Panc1 (cell line): ENCODE results near the gene INPPL1.

Experiments used
- POLR2AphosphoS5 ChIP-seq: IDR thresholded peaks from 2 replicates; pipeline ENCODE4 v1.6.1; 2012; ENCODE audit warnings: mild to moderate bottlenecking, low read depth, low read length, moderate library complexity
- SIN3A ChIP-seq: IDR thresholded peaks from 2 replicates; pipeline ENCODE4 v1.6.1; 2012; ENCODE audit warnings: low read depth, mild to moderate bottlenecking, low read length, moderate library complexity, borderline replicate concordance; ENCODE audit not compliant: insufficient read depth
- TF ChIP-seq, protein P1 (sequence below): fragments of 450-650 bp; IDR thresholded peaks from 2 replicates; pipeline ENCODE4 v1.5.1; 2017; ENCODE audit warnings: mild to moderate bottlenecking
- TF ChIP-seq, protein P2 (sequence below), 2 experiments: IDR thresholded peaks; 2 replicates each; pipeline ENCODE4 v1.6.1; 2011 to 2012; ENCODE audit warnings: low read depth in 2 of 2, control low read depth in 1 of 2, low read length in 1 of 2, mild to moderate bottlenecking in 1 of 2, moderate library complexity in 1 of 2; ENCODE audit not compliant: insufficient read depth in 1 of 2

DNA sequence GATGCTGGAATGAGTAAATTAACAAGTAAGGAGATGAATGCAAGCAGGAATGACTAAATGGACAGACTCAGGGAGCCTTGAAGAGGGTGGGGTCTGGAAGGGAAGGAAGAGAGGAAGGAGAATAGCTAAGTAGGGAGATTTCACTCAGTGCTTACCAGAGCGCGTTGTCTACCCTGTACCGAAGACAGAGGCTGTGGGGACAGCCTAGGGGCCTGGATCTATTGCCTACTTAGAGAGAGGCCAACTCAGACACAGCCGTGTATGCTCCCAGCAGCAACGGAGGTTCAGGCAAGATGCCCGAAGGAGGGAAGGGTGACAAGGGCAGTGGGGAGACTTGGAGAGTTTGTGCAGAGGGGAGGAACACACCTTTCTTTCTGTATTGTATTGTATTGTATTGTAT, 7.9 kb upstream of the INPPL1 start, which contains the start of gene FOLR2:
- TF ChIP-seq, protein P1, sequence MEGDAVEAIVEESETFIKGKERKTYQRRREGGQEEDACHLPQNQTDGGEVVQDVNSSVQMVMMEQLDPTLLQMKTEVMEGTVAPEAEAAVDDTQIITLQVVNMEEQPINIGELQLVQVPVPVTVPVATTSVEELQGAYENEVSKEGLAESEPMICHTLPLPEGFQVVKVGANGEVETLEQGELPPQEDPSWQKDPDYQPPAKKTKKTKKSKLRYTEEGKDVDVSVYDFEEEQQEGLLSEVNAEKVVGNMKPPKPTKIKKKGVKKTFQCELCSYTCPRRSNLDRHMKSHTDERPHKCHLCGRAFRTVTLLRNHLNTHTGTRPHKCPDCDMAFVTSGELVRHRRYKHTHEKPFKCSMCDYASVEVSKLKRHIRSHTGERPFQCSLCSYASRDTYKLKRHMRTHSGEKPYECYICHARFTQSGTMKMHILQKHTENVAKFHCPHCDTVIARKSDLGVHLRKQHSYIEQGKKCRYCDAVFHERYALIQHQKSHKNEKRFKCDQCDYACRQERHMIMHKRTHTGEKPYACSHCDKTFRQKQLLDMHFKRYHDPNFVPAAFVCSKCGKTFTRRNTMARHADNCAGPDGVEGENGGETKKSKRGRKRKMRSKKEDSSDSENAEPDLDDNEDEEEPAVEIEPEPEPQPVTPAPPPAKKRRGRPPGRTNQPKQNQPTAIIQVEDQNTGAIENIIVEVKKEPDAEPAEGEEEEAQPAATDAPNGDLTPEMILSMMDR: no peak
- TF ChIP-seq, protein P2, sequence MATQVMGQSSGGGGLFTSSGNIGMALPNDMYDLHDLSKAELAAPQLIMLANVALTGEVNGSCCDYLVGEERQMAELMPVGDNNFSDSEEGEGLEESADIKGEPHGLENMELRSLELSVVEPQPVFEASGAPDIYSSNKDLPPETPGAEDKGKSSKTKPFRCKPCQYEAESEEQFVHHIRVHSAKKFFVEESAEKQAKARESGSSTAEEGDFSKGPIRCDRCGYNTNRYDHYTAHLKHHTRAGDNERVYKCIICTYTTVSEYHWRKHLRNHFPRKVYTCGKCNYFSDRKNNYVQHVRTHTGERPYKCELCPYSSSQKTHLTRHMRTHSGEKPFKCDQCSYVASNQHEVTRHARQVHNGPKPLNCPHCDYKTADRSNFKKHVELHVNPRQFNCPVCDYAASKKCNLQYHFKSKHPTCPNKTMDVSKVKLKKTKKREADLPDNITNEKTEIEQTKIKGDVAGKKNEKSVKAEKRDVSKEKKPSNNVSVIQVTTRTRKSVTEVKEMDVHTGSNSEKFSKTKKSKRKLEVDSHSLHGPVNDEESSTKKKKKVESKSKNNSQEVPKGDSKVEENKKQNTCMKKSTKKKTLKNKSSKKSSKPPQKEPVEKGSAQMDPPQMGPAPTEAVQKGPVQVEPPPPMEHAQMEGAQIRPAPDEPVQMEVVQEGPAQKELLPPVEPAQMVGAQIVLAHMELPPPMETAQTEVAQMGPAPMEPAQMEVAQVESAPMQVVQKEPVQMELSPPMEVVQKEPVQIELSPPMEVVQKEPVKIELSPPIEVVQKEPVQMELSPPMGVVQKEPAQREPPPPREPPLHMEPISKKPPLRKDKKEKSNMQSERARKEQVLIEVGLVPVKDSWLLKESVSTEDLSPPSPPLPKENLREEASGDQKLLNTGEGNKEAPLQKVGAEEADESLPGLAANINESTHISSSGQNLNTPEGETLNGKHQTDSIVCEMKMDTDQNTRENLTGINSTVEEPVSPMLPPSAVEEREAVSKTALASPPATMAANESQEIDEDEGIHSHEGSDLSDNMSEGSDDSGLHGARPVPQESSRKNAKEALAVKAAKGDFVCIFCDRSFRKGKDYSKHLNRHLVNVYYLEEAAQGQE (IDR thresholded peaks at IDR 0.05; ENCODE audit: insufficient read depth in 1 of 2, low read depth in 2 of 2, low read length in 1 of 2): no peak
- TF ChIP-seq POLR2AphosphoS5: no peak
- TF ChIP-seq SIN3A: no peak
